GM12865 (cell line): ENCODE results near the gene ATE1.
"Not testable (repeated sequence)": the region's sequence is repeated elsewhere in the genome, so short reads cannot be mapped to it uniquely, and the experiment has no call there.

Source experiments
- DNase-seq: peaks from one replicate; pipeline ENCODE4 v3.0.0; 2010; ENCODE audit warnings: low read depth
- H3K4me3 ChIP-seq: 2 replicates; pipeline ENCODE4 v1.5.1; 2011; ENCODE audit warnings: mild to moderate bottlenecking, low read depth, low read length, control low read depth
- TF ChIP-seq, protein P1 (sequence below): IDR thresholded peaks from 2 replicates; pipeline ENCODE4 v1.5.1; 2011; ENCODE audit warnings: low read length, control low read depth, low read depth, inconsistent platforms; ENCODE audit not compliant: insufficient read depth; ENCODE audit errors: missing control alignments

The ATE1 gene

GRCh38 chr10:121928528-121928884, 675 bp upstream of the ATE1 start:
- TF ChIP-seq, protein P1, sequence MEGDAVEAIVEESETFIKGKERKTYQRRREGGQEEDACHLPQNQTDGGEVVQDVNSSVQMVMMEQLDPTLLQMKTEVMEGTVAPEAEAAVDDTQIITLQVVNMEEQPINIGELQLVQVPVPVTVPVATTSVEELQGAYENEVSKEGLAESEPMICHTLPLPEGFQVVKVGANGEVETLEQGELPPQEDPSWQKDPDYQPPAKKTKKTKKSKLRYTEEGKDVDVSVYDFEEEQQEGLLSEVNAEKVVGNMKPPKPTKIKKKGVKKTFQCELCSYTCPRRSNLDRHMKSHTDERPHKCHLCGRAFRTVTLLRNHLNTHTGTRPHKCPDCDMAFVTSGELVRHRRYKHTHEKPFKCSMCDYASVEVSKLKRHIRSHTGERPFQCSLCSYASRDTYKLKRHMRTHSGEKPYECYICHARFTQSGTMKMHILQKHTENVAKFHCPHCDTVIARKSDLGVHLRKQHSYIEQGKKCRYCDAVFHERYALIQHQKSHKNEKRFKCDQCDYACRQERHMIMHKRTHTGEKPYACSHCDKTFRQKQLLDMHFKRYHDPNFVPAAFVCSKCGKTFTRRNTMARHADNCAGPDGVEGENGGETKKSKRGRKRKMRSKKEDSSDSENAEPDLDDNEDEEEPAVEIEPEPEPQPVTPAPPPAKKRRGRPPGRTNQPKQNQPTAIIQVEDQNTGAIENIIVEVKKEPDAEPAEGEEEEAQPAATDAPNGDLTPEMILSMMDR: no peak
- H3K4me3 ChIP-seq: peak overlapping the region; percentile 66
- DNase-seq: peak; percentile 50

DNA sequence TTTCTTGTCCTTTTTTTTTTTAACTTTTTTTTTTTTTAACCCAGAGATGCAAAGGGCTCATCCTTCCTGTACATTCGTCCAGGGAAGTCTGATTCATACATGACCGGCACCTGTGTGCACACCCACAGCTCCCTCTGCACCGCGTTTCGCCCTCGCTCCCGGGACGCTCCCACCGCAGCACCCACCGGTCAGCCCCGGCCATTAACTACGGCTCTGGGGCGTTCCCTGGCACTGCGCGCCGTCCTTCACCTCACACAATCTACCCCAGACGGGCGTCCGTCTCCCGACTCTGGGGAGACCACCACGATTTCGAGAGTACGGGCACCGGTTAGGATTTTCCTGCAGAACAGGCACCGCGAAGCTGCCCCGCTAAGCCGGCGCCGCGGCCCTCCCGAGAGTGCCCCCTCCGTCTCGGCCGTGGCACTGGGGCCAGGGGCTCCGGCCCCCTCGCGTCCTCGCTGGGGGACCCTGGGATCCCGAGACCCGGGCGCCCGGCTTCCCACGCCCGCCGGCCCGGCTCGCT, 452 bp downstream of the ATE1 start:
- H3K4me3 ChIP-seq: peak overlapping the region; percentile 66
- TF ChIP-seq, protein P1: no peak
- DNase-seq: peak; percentile 58

DNA sequence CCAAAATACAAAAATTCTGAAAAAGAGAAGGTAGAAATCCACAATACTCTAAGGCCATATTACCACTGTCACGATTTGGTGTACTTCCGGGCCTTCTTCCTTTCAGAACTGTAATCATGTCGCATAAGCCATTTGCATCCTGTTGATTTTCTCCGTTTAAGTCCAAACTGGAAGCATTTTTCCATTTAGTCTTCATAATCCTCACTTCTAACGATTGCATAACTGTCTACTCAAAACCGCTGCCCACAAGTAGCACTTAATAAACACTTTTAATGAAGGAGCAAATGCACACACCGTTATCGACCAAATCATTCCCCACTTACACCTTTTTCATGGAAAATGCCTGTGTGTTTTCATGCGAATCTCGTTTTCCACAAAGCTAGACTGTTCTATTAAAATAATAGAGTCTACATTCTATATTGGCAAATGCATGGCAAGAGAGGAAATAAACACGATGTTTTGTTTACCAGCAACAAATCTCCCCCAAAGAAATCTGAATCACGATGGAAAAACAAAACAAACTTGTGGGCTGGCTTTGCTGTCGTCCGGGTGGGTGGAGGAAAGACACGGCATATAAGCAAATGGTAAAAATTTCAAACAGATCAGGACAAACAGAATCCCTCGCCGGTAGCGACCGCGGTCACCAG, 1.0 kb downstream of the ATE1 start:
- H3K4me3 ChIP-seq: peak overlapping the region; percentile 66
- DNase-seq: peak; percentile 57
- TF ChIP-seq, protein P1: no peak

- DNase-seq: no peak
- TF ChIP-seq, protein P1: no peak
- H3K4me3 ChIP-seq: peak overlapping the region; percentile 66
These were observed 1.7 kb downstream of the ATE1 start for GRCh38 chr10:121926157-121926556.

DNA sequence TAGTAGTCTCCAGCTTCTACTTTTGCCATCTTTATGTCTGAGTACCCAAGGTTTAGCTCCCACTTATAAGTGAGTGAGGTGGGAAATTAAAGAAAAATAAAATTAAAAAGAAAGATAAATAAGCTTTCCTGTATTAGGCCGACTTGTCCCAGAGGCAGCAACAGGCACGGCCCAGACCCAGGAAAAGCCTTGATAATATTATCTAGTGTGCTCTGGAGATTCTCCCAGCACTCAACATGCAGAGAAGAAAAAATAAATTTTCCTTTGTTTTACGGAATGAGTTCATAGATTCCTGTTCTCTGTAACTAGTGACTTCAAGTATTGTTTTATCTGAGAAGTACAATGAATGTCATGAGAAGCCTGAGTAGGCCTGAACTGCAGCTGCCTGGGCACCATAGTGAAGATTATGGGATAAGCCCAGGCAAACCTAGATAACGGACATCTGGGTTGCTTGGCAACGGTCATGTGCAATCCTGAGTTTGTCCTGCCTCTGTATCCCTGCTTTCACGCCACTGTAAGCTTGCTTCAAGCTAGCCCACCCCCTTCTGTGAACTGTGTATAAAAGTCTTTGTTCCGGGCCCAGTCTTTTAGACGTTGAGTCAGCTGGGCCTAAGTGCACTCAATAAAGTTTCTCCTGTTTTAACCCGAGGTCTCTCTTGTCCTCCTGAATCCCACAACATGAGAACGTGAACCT, 6.4 kb downstream of the ATE1 start:
- TF ChIP-seq, protein P1: no peak
- DNase-seq: no peak
- H3K4me3 ChIP-seq: no peak overlapping the region

GRCh38 chr10:121919666-121920065, 8.2 kb downstream of the ATE1 start:
- TF ChIP-seq, protein P1: no peak
- no peak overlapping the region for H3K4me3 ChIP-seq
- DNase-seq: no peak

DNA sequence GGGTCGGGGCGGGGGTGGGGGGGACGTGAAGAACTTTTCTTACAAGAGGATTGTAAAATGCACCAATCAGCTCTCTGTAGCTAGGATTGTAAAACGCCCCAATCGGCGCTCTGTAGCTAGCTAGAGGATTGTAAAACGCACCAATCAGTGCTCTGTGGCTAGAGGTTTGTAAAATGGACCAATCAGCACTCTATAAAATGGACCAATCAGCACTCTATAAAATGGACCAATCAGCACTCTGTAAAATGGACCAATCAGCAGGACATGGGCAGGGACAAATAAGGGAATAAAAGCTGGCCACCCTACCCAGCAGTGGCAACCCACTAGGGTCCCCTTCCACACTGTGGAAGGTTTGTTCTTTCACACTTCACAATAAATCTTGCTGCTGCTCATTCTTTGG, 9.0 kb downstream of the ATE1 start:
- H3K4me3 ChIP-seq, DNase-seq: not testable (repeated sequence)
